Raji (cell line): Measurements from ENCODE around the gene SNCAIP.

Experiments used
- POLR2A ChIP-seq: IDR thresholded peaks from 2 replicates; pipeline ENCODE4 v1.6.1; 2011; ENCODE audit warnings: low read depth, low read length, control low read depth; ENCODE audit not compliant: insufficient read depth

The SNCAIP gene

DNA sequence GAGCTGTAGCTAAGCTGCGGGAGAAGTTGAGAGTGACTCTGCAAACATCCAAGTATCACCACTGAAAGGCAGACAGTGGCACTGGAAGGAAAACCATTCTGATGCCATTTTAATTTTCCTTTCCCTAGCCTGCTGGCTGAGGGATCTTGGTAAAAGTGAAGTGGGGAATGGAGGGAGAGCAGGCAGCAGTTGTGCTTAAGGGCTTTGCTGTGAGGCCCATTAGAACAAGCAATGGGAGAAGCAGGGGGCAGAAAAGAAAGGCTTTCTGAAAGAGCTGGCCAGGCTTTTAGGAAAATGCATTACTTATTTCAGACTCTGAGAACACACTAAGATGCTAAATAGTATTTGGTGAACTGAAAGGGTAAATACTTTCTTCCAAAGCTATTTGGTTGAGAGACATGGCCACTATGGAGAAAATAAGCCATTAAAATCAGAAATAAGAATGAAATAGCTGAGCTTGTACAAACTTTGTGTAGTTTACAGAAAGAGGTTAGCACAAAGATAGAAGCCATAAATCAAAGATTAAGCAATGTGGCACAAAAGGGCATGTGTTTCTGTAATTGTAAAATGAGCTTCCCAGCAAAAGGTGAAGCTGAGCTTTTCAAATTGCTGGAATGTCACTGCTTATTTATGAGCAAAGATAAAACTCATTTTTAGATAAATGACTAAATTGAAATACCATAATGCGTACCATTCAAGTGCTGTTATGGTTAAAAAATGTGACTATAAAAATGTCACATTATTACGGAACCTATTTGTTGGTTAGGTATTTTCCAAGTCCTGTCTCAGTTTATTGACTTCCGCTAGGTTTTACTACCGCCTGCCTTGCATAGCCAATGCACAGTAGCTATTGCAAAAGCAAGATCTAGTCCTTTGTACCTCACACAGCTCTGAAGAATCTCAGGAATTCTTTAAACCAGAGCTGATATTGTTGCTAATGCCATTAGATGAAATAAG lies 20.8 kb downstream of the SNCAIP start:
- no peak for TF ChIP-seq POLR2A

- no peak for TF ChIP-seq POLR2A
These were observed 21.5 kb downstream of the SNCAIP start for GRCh38 chr5:122333564-122333963.

DNA sequence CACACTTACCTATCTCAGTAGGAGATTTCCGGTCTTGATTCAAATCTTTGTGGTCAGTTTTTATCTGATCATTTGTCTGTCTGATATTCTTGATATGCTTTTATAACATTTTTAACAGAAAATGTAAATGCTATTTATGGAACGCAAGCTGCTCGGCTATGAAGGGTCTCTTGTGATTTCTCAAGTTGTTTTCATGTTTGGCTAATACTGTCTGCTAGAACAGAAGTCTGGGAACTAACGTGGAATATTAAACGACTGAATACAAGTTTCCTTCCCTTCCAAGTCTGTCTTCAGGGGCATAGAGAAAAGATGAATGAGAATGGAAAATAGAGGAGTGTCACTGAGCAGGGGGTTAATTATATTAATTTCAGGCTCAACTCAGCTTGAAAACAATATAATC lies 27.6 kb downstream of the SNCAIP start:
- TF ChIP-seq POLR2A = no peak

- no peak for TF ChIP-seq POLR2A
These were observed 29.1 kb downstream of the SNCAIP start for GRCh38 chr5:122341087-122341486.

DNA sequence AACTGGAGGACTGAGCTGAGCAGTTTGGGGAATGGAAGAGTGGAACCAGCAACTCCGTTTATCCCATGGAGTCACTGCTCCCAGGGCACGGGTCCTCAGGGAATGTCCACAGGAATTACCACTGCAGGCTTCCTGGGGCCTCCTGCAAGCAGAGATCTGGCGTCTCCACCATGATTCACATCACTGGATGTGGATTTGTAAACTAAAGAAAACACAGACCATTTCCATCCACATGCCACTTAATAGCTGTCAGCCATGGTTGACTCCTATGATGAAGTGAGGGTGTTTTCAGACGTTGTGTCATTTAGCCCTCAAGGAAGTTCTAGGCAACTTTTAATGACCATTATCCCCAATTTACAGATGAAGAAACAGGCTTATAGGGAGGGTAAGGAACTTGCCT lies 30.2 kb downstream of the SNCAIP start:
- TF ChIP-seq POLR2A = no peak

DNA sequence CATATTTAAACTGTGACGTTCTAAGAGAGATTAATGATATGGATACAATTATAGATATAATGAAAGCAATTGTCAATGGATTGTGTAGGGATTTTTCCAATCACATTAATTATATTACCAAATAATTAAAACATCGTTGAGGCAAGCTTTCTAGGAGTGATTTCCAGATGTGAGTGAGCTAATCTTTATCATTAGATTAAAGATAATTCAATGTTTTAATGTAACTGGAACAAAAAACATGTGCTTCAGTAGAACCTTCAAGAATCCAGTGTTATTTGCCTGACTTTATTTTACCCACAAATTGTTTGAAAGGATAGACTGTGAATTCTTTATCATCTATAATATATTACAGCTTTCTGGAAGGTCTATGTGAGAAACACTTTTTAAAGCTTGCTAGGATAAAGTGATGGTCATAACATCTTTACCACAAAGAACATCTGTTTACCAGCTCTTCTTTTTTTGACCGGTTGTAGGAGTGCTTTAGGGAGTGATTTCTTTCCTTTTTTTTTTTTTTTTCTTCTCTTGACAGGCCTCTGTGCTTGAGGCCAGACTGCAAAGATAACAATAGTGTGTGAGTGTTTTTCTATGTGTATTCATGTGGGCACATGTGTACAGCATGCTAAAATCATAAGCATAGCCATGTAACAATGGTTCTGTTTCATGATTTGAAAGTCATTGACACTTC lies 35.0 kb downstream of the SNCAIP start:
- no peak for TF ChIP-seq POLR2A

DNA sequence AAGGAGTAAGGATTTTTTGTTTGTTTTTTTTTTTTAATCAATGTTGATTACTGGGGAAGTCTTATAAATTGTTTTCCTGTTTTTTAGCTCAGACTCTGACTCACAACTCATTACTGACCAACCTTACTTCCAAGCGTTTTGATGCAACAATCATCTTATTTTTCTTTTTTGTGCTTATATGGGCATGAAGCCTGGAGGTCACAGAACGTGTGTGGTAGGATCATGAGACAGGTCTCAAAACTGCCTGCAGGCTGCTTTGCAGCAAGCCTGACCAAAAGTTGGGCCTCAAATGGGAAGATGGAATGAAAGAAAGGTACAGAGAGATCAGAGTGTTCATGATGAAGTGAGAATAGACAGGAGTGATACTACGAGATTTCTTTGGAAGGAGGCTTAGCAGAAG lies 38.5 kb downstream of the SNCAIP start:
- no peak for TF ChIP-seq POLR2A

DNA sequence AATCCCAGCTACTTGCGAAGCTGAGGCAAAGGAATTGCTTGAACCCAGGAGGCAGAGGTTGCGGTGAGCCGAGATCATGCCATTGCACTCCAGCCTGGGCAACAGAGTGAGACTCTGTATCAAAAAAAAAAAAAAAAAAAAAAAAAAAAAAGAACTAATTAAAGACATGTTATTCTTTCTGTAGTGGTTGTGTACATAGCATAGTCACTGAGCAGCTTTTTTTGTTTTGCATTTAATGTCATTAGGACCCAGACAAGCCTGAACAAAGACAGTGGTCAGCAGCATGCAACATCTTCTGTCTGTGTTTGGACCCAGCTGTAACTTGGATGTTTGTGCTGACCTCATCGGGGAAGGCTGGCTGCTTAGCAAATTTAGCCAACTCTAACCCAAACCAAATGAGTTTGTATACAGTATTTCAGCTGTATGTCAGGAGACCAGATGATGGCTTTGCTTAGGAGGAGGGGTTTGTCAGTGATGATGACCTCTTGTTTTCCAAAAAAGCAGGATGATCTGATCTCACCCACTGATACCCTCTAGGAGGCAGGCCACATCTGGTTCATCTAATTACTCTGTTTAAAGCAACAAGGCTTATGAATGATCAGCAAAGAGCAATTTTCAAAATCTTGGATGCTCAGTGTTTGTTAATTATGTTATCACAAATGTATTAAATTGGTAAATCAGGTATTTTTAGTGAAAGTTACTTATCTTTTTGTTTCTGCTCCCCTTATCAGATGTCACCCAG lies 39.5 kb downstream of the SNCAIP start:
- TF ChIP-seq POLR2A = no peak

- TF ChIP-seq POLR2A = no peak
These were observed 40.3 kb downstream of the SNCAIP start for GRCh38 chr5:122352331-122352730.

GRCh38 chr5:122354293-122354692 lies 42.3 kb downstream of the SNCAIP start:
- TF ChIP-seq POLR2A = no peak

- no peak for TF ChIP-seq POLR2A
These were observed 43.3 kb downstream of the SNCAIP start for GRCh38 chr5:122355324-122355723.

- TF ChIP-seq POLR2A = no peak
These were observed 44.8 kb downstream of the SNCAIP start for GRCh38 chr5:122356855-122357254.

DNA sequence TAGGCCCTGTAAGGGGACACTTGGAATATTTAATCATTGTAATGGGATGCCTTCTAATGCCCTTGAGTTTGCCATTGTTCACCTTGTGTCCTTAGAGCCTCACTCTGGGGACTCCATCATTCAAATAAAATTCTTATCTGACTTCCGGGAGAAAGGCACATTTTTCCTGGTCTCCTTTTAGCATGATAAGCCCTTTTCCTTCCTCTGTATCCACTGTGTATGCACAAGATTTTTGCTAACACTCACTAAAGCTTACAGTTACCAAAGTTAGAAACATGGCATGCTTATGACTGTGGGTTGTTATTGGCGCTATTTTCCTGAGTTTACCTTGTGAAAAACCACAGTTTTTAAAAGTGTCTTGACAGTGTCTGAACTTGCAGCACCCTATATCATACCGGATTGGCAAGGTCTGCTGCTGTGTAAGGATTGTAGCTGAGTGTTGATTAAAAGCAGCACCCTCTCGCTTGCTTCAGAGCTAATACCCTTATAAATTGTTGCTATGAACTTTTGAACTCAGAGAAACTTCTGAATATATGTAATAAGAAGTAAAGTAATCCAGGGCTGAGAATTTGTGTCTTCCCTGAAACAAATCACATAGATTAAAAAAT lies 46.4 kb downstream of the SNCAIP start:
- TF ChIP-seq POLR2A = no peak

DNA sequence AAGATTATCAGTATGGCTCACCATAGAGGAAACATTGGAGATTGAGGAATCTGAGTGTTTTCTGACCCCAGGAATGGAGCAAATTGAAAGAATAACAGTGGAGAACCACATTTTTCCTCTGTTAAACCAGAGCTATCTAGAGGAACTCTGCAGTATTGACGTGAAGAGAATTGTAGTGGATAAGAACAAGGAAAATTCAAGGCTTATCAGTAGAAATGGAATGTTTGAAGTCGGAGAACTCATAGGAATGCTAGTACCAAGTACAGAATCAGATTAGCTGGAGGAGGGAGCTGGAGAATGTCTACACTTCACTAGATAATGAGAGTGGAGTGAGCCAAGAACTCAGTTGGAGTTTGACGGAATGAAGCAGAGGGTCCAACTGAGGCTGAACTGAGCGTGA lies 50.3 kb downstream of the SNCAIP start:
- no peak for TF ChIP-seq POLR2A

DNA sequence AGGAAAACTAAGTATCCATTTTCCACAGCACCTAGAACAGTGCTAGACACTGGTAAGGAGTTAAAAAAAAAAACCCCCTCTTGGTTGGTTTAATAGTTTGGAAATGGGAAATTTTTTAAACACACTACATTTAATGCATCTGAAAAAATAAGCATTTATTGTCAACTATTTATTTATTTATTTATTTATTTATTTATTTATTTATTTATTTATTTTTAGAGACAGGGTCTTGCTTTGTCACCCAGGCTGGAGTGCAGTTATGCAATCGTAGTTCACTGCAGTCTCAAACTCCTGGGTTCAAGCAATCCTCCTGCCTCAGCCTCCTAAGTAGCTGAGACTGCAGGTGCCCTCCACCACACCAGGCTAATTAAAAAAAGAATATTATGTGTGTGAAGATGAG lies 51.6 kb downstream of the SNCAIP start:
- no peak for TF ChIP-seq POLR2A
